ENCODE data around the gene CKS1B. TPM values are rescaled to one million over a fixed set of nuclear protein-coding genes. Genes with fewer than 3 reads are reported as not detected.

The CKS1B gene
- polyA plus RNA-seq, 3 donors from 2014 or later, result 59.5 to 82.7 (median 67.5) TPM

- no peak for DNase-seq
- Mint-ChIP-seq H3K27me3 (ENCODE audit: low read depth in 3 of 3) (peaks cover 2 to 8% (median 2%) of the 10 kb centered on the region in 3 donors), H3K4me1 (peaks cover 45 to 47% of the 10 kb centered on the region in 2 donors), H3K4me3 (peak overlapping the region; percentile 86 to 97 (median 93)), H3K9me3 (no peaks in the 10 kb centered on the region), H3K27ac (peak overlapping the region; percentile 79 to 89 (median 86)), H3K36me3 (no peaks in the 10 kb centered on the region)
Observed at GRCh38 chr1:155001425-155001674, 26.9 kb downstream of the CKS1B start.

GRCh38 chr1:155001675-155002463 lies 27.4 kb downstream of the CKS1B start:
- peaks cover 50 to 52% of the 10 kb centered on the region in 2 donors for H3K4me1 Mint-ChIP-seq
- H3K36me3 Mint-ChIP-seq, result no peaks in the 10 kb centered on the region

DNA sequence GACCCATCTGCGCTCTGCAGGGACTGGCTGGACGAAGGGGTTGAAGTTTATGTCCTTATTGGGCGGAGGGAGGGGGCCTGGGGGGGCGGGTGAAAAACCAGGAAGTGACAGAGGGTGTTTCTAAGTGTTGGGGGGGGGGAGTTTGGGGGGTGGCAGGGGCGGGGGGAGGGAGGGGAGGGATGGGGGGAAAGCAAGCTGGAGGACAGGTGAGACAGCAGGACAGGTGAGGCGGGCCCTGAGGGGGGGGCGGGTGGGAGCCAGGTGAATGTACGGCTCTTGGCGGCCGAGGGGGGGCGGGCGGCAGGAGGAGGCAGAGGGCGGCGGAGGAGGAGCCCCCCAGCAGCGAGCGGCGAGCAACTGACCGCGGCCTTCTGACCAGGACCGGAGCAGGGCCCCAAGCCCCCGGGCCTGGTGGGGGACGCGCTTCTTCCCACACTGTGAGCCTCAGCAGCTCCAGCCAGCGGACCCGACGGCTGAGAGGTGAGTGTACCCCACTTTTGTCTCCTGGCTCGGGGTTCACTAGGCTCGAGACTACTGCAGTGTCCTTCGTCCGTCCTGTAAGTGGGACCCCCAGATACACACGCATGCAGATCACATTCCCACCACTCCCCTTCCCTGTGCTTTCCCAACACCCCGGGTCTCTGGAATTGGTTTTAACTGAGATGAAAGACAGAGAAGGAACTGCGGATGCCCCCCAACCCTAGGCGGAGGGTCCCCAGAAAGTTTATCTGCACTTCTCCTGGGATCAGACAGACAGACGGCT lies 28.2 kb downstream of the CKS1B start, which contains the start of gene ZBTB7B:
TSS of gene ZBTB7B (plus strand) at position 339 of the 763 bp plus-strand sequence. CDS start 11,859 bp downstream, outside the sequence.
- H3K4me1 Mint-ChIP-seq, result peaks cover 53% of the 10 kb centered on the region in 2 donors
- no peaks in the 10 kb centered on the region for H3K36me3 Mint-ChIP-seq

More at GRCh38 chr1:155001675-155002463, 27.4 kb downstream of the CKS1B start:
- peak overlapping the region; percentile 89 to 97 (median 93) for H3K4me3 Mint-ChIP-seq
- H3K9me3 Mint-ChIP-seq, result no peaks in the 10 kb centered on the region
- peak overlapping the region; percentile 81 to 98 (median 90) for H3K27ac Mint-ChIP-seq
- peaks cover 2 to 8% (median 2%) of the 10 kb centered on the region in 3 donors for H3K27me3 Mint-ChIP-seq (ENCODE audit: low read depth in 3 of 3)
- peak; percentile 97 for DNase-seq

GRCh38 chr1:155003227-155003765 lies 28.8 kb downstream of the CKS1B start:
- Mint-ChIP-seq H3K9me3 (no peaks in the 10 kb centered on the region), H3K36me3 (no peaks in the 10 kb centered on the region), H3K27ac (peak overlapping the region; percentile 85 to 93 (median 90)), H3K4me1 (peaks cover 51 to 53% of the 10 kb centered on the region in 2 donors), H3K27me3 (ENCODE audit: low read depth in 3 of 3) (peaks cover 2 to 8% (median 2%) of the 10 kb centered on the region in 3 donors), H3K4me3 (peak overlapping the region; percentile 95 to 98 (median 97))
- no peak for DNase-seq

More for the DNA sequence above, 28.2 kb downstream of the CKS1B start, which contains the start of gene ZBTB7B:
- Mint-ChIP-seq H3K27me3 (ENCODE audit: low read depth in 3 of 3) (peaks cover 2 to 8% (median 2%) of the 10 kb centered on the region in 3 donors), H3K27ac (peak within 1 kb of the TSS; percentile 85 to 98 (median 90)), H3K4me3 (peak within 1 kb of the TSS; percentile 95 to 98 (median 97)), H3K9me3 (no peaks in the 10 kb centered on the region)
- DNase-seq, result peak in 1 of 3 donors; percentile 28

DNA sequence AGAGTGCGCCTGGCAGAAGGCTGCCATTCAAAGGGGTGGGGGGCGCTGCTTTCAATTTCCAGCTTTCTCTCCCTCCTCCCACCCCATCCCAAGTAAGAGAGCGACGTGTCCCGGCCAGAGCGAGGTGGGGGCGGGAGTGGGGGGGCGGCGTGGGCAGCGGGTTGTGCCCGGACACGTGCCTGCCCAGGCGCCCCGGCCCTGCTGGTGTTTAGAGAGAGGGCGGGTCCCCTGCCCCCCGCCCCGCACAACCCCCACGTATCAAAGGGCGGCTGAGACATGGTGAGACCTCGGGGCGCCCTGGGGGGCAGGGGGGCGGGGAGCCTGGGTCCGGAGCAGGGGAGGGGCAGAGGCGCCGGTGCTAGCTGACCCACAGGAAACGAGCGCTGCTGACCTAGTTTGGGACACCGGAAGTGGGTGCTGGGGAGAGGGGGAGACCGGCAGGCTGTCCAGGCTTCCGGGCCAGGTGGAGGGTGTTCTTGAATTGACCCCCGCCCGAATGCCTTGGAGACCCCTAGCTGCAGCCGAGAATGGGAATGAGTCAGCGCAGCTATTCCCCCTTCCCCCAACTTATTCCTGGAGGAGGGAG lies 29.4 kb downstream of the CKS1B start:
- H3K36me3 Mint-ChIP-seq, result no peaks in the 10 kb centered on the region
- no peak for DNase-seq
- peaks cover 2 to 8% (median 2%) of the 10 kb centered on the region in 3 donors for H3K27me3 Mint-ChIP-seq (ENCODE audit: low read depth in 3 of 3)
- peak overlapping the region; percentile 87 to 93 (median 90) for H3K27ac Mint-ChIP-seq
- peaks cover 50 to 53% of the 10 kb centered on the region in 2 donors for H3K4me1 Mint-ChIP-seq
- peaks cover 0 to 1% (median 0%) of the 10 kb centered on the region in 6 donors for H3K9me3 Mint-ChIP-seq
- H3K4me3 Mint-ChIP-seq, result peak overlapping the region; percentile 95 to 98 (median 97)

DNA sequence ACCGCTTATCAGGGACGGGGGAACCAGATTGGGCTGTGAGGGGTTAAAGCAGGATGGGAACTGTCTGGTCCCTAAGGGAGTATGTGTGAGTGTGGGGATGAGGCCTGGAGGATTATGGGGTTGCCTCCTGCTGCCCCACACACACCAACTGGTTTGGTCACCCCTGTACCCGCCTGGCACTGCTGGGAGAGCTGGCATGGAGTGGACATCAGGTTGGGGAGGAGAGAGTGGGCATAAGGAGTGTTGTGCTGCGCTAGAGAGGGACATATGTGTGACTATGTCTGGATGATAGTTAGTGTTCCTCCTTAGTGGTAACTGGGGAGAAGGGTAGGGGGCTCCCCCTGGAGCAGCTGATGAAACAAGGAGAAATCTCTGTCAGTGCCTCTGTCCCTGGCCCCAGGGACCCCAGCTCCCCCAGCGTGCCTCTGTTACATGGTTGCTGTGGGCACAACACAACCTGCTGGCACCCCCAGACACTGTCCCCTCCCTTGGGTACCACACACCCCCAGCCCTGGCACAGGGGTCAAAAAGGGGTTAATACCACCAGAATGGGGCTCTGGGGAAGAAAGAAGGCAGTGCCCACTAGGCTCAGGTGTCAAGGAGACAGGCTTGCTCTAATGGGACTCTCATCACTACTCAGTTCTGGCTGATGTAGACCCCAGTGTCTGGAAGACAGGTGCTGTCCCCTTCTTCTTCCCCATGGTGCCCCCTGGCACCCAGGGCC lies 30.0 kb downstream of the CKS1B start:
- Mint-ChIP-seq H3K9me3 (peaks cover 0 to 1% (median 0%) of the 10 kb centered on the region in 6 donors), H3K36me3 (no peaks in the 10 kb centered on the region), H3K4me1 (peaks cover 51 to 54% of the 10 kb centered on the region in 2 donors), H3K4me3 (peak overlapping the region; percentile 79 to 98 (median 95)), H3K27me3 (ENCODE audit: low read depth in 3 of 3) (peaks cover 2 to 8% (median 2%) of the 10 kb centered on the region in 3 donors), H3K27ac (peak overlapping the region; percentile 87 to 92 (median 88))
- DNase-seq, result no peak

- Mint-ChIP-seq H3K27ac (peak overlapping the region; percentile 61 to 91 (median 82)), H3K27me3 (ENCODE audit: low read depth in 3 of 3) (peaks cover 0 to 5% (median 2%) of the 10 kb centered on the region in 3 donors), H3K9me3 (peaks cover 0 to 1% (median 0%) of the 10 kb centered on the region in 6 donors), H3K36me3 (no peaks in the 10 kb centered on the region), H3K4me3 (peak overlapping the region; percentile 27 to 62 (median 58)), H3K4me1 (peaks cover 52 to 54% of the 10 kb centered on the region in 2 donors)
- no peak for DNase-seq
Observed at GRCh38 chr1:155005076-155006011, 30.9 kb downstream of the CKS1B start.

DNA sequence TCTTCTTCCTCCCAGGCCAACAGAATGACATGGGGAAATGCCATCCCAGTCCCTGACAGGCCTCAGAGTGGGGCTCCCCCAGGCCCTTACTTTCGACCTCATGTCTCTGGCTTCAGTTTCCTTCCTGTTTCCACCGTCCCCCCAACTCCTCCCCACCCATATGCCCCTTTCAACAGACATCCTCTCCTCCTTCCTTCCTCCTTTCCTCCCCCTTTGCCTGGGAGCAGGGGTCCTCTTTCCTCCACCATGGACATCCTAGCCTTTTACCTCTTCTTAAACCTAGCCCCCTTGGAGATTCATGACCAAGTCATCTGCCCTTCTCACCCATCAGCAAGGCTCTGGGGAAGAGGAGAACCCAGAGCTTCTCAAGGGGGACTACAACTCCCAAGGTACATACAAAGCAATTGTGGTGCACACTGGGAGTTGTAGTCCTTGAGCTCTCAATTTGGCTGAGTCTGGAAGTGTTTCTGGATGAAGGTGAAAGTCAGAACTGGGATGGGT lies 32.2 kb downstream of the CKS1B start:
- H3K9me3 Mint-ChIP-seq, result peaks cover 0 to 1% (median 0%) of the 10 kb centered on the region in 6 donors
- no peaks in the 10 kb centered on the region for H3K36me3 Mint-ChIP-seq
- peak overlapping the region; percentile 61 to 91 (median 80) for H3K27ac Mint-ChIP-seq
- peaks cover 0 to 3% (median 2%) of the 10 kb centered on the region in 3 donors for H3K27me3 Mint-ChIP-seq (ENCODE audit: low read depth in 3 of 3)
- H3K4me3 Mint-ChIP-seq, result peak overlapping the region in 4 of 5 donors; percentile 7 to 63 (median 27)
- no peak for DNase-seq
- peaks cover 58 to 60% of the 10 kb centered on the region in 2 donors for H3K4me1 Mint-ChIP-seq

DNA sequence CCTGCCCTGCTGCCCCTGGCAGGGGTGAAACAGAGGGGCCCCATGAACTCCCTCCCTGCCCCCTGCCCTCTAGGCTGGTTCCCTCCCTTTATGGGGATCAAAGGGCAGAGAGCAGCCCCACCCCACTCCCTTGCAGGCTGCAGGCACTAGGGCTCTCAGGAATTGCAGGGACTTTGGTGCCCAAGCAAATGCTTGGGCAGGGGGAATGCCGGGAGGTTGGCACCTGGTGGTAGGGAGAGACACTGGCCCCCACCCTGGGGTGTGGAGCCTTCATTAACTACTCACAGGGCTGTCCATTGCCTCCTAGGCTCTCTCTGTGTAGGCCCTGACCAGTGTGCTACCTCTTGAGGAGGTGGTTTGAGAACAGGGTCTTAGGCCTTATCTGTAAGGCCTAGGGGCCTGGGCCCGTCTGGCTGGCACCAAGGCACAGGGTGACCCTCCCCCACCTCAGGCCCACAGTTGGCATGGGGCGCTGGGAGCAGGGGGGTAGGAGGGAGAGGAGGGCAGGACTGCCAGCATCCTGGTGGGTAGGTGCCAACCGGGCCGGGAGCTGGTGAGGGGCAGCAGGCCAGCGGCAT lies 32.9 kb downstream of the CKS1B start:
- H3K4me1 Mint-ChIP-seq, result peaks cover 62 to 65% of the 10 kb centered on the region in 2 donors
- H3K9me3 Mint-ChIP-seq, result peaks cover 0 to 1% (median 0%) of the 10 kb centered on the region in 6 donors
- H3K36me3 Mint-ChIP-seq, result no peaks in the 10 kb centered on the region
- peaks cover 0 to 2% (median 1%) of the 10 kb centered on the region in 3 donors for H3K27me3 Mint-ChIP-seq (ENCODE audit: low read depth in 3 of 3)
- DNase-seq, result no peak
- no peak overlapping the region for H3K27ac Mint-ChIP-seq
- H3K4me3 Mint-ChIP-seq, result no peak overlapping the region

- H3K4me1 Mint-ChIP-seq, result peaks cover 70 to 74% of the 10 kb centered on the region in 2 donors
- H3K4me3 Mint-ChIP-seq, result no peak overlapping the region
- H3K27me3 Mint-ChIP-seq (ENCODE audit: low read depth in 3 of 3), result peaks cover 0 to 2% (median 1%) of the 10 kb centered on the region in 3 donors
- no peak for DNase-seq
- H3K9me3 Mint-ChIP-seq, result peaks cover 0 to 1% (median 0%) of the 10 kb centered on the region in 6 donors
- peak overlapping the region in 1 of 6 donors; percentile 38 for H3K27ac Mint-ChIP-seq
- H3K36me3 Mint-ChIP-seq, result no peaks in the 10 kb centered on the region
Observed at GRCh38 chr1:155008015-155008941, 33.8 kb downstream of the CKS1B start.
